K562 (cell line): Measurements from ENCODE around the gene ARL3. TPM values are rescaled to one million over a fixed set of nuclear protein-coding genes. Genes with fewer than 3 reads are reported as not detected.
A peak's percentile ranks its signal among the peaks of the same experiment; 100 is the strongest.

Source experiments
- ATAC-seq: fragments of 200-7000 bp; cut with Tn5 transposase; 3 replicates; pipeline ENCODE4 v1.9.1; 2020; ENCODE audit warnings: moderate library complexity
- BruUV-seq: library from RNA; stranded (reverse); fragments of 400-500 nt; replicated peaks from 2 replicates; lab custom pipeline; 2021; lab: Mats Ljungman, UMichigan
- CTCF ChIA-PET: fragments of 300-600 bp; formaldehyde crosslinking; extraction: SDS; loops from one replicate; lab custom pipeline; 2021; ENCODE audit warnings: low intra/inter-chr PET ratio; lab: Yijun Ruan, JAX
- POLR2A ChIA-PET: fragments of 300-600, 350-650 bp; sonication (Branson Sonifier 250); formaldehyde crosslinking; extraction: SDS; loops from one replicate; lab custom pipeline; 2021; ENCODE audit warnings: antibody characterized with exemption, inconsistent platforms; lab: Yijun Ruan, JAX
- DNase-seq, 4 experiments: peaks; one replicate each; pipeline versions ENCODE4 v3.0.0 to v3.0.0-alpha.2; 2011 to 2018; ENCODE audit warnings: low spot score in 3 of 4, mixed read lengths in 3 of 4; ENCODE audit errors: extremely low read depth in 1 of 4
- FAIRE-seq: peaks from 2 replicates; lab custom pipeline; 2011; peaks lifted over from hg19 to GRCh38; lab: Jason Lieb, UNC
- H2AFZ ChIP-seq: 2 replicates; pipeline ENCODE4 v1.6.0; 2011; ENCODE audit warnings: low read depth, low read length, control low read depth, inconsistent platforms
- H3K27ac ChIP-seq: fragments of 200-600 bp; 3 replicates; pipeline ENCODE4 v1.8.0; 2011; ENCODE audit warnings: low read depth, mild to moderate bottlenecking, control low read depth, inconsistent platforms, low read length, moderate library complexity, mixed read lengths; ENCODE audit errors: extremely low read depth
- H3K27me3 ChIP-seq, 2 experiments: fragments of 300-600 bp in 1 of 2; 2 replicates in 1 of 2; 3 replicates in 1 of 2; pipeline versions ENCODE4 v1.6.0 to v1.8.0; 2011; ENCODE audit warnings: inconsistent platforms in 2 of 2, low read length in 2 of 2, mild to moderate bottlenecking in 1 of 2, mixed read lengths in 1 of 2, moderate library complexity in 1 of 2; ENCODE audit not compliant: control insufficient read depth in 2 of 2, insufficient read depth in 2 of 2
- H3K36me3 ChIP-seq: fragments of 300-600 bp; 3 replicates; pipeline ENCODE4 v1.8.0; 2011; ENCODE audit warnings: mild to moderate bottlenecking, low read length, inconsistent platforms; ENCODE audit not compliant: control insufficient read depth, insufficient read depth
- H3K4me1 ChIP-seq, 2 experiments: fragments of 200-600 bp in 1 of 2; replicated peaks in 1 of 2; 2 replicates in 1 of 2; 3 replicates in 1 of 2; pipeline versions ENCODE4 v1.5.1 to v1.8.0; 2011; ENCODE audit warnings: inconsistent platforms in 2 of 2, low read length in 2 of 2, mild to moderate bottlenecking in 1 of 2, mixed read lengths in 1 of 2, moderate library complexity in 1 of 2; ENCODE audit not compliant: control insufficient read depth in 2 of 2, insufficient read depth in 2 of 2
- H3K4me2 ChIP-seq: 2 replicates; pipeline ENCODE4 v1.6.1; 2011; ENCODE audit warnings: low read length, control low read depth, inconsistent platforms, mixed read lengths; ENCODE audit not compliant: insufficient read depth
- H3K4me3 ChIP-seq: fragments of 200-600 bp; sonication (generic), shearing (Covaris generic); 2 replicates; pipeline ENCODE4 v1.5.1; 2016; ENCODE audit warnings: control low read depth, inconsistent platforms
- H3K79me2 ChIP-seq: fragments of 200-600 bp; 3 replicates; pipeline ENCODE4 v1.8.0; 2011; ENCODE audit warnings: low read length, inconsistent platforms; ENCODE audit not compliant: control insufficient read depth, insufficient read depth
- H3K9ac ChIP-seq, 2 experiments: 2 replicates each; pipeline versions ENCODE4 v1.6.0 to v1.6.1; 2011; ENCODE audit warnings: low read depth in 2 of 2, low read length in 2 of 2, control low read depth in 1 of 2, inconsistent platforms in 1 of 2, mild to moderate bottlenecking in 1 of 2, mixed read lengths in 1 of 2; ENCODE audit not compliant: insufficient read depth in 1 of 2
- H3K9me1 ChIP-seq: one replicate; pipeline ENCODE4 v1.6.0; 2011; ENCODE audit warnings: inconsistent platforms, mild to moderate bottlenecking, low read length, moderate library complexity; ENCODE audit not compliant: control insufficient read depth, insufficient read depth
- H3K9me3 ChIP-seq: replicated peaks from 2 replicates; pipeline ENCODE4 v1.5.1; 2011; ENCODE audit warnings: low read depth, low read length, inconsistent platforms; ENCODE audit not compliant: control insufficient read depth, insufficient read depth
- H4K20me1 ChIP-seq: replicated peaks from 2 replicates; pipeline ENCODE4 v1.6.1; 2011; ENCODE audit warnings: low read length, inconsistent platforms, mixed read lengths; ENCODE audit not compliant: control insufficient read depth, insufficient read depth
- BRCA1 ChIP-seq, 2 experiments: fragments of 450-650 bp in 1 of 2; sonication (generic) in 1 of 2; formaldehyde crosslinking in 1 of 2; IDR thresholded peaks; 2 replicates each; pipeline versions ENCODE4 v1.5.0 to v1.6.1; 2017 to 2020; ENCODE audit warnings: mild to moderate bottlenecking in 1 of 2, missing genetic modification reagents in 1 of 2
- ZBTB7A ChIP-seq: IDR thresholded peaks from 2 replicates; pipeline ENCODE4 v1.6.1; 2011; ENCODE audit warnings: low read depth, mild to moderate bottlenecking, low read length, moderate library complexity, borderline replicate concordance; ENCODE audit not compliant: control insufficient read depth
- ZNF347 ChIP-seq: fragments of 450-650 bp; formaldehyde crosslinking; IDR thresholded peaks from 2 replicates; pipeline ENCODE4 v1.4.0; 2020; ENCODE audit warnings: low read depth, mild to moderate bottlenecking, moderate library complexity
- WGBS: fragments of 100-300 bp; shearing (Covaris generic); methylation state at CpG from one replicate; pipeline ENCODE4 v1.1.6; 2016; ENCODE audit warnings: low coverage, mixed read lengths; ENCODE audit not compliant: insufficient coverage; ENCODE audit errors: missing lambda C conversion rate; 5-methylcytosine and 5-hydroxymethylcytosine counted together
- in situ Hi-C: fragments of 300-500 bp; cut with MboI; formaldehyde crosslinking; loops from 4 replicates; pipeline ENCODE4 v1.15.0; 2018; ENCODE audit warnings: inconsistent platforms, mixed read lengths
- intact Hi-C: fragments of 100-400 bp; cut with micrococcal nuclease; formaldehyde crosslinking; loops from 2 replicates; pipeline ENCODE4 v1.14.2; 2022
- polyA plus RNA-seq, 8 experiments: library from polyadenylated mRNA; depleted of rRNA in 4 of 8; stranded (reverse) in 5 of 8; unstranded in 3 of 8; fragments of >200 nt; fragmentation: Nextera tagmentation in 2 of 8; fragmentation: Illumina TruSeq in 1 of 8; extraction: Ambion mirVana in 2 of 8; extraction: Trizol in 1 of 8; gene quantifications; 2 replicates each; pipeline versions ENCODE4 v1.2.1 to v1.2.3, GENCODE V29; 2011 to 2014; ENCODE audit warnings: inconsistent platforms in 1 of 8, missing spikeins in 1 of 8
- total RNA-seq, 7 experiments: library from RNA; depleted of rRNA in 6 of 7; stranded (reverse); fragments of >200 nt in 6 of 7; fragmentation: Illumina TruSeq in 2 of 7; extraction: Trizol in 2 of 7; gene quantifications; 2 replicates each; pipeline versions ENCODE4 v1.2.1 to v1.2.3, GENCODE V29; 2011 to 2021; ENCODE audit warnings: low replicate concordance in 1 of 7
- TF ChIP-seq, protein P1 (sequence below): fragments of 450-650 bp; formaldehyde crosslinking; conservative IDR thresholded peaks from 2 replicates; pipeline ENCODE4 v1.4.0; 2022; ENCODE audit warnings: mild to moderate bottlenecking, missing genetic modification characterization
- TF ChIP-seq, protein P2 (sequence below), 2 experiments: IDR thresholded peaks; 2 replicates each; pipeline ENCODE4 v1.6.1; 2012; ENCODE audit warnings: improper control_type of control experiment in 2 of 2, low read depth in 2 of 2, low read length in 2 of 2, borderline replicate concordance in 1 of 2
- TF ChIP-seq, protein P3 (sequence below): sonication (generic); formaldehyde crosslinking; IDR thresholded peaks from 2 replicates; pipeline ENCODE4 v1.8.1; 2023; ENCODE audit warnings: mild to moderate bottlenecking, missing genetic modification reagents
- TF ChIP-seq, protein P4 (sequence below): sonication (generic); IDR thresholded peaks from 2 replicates; pipeline ENCODE4 v1.6.1; 2016

ARL3 gene
- total and polyA plus RNA-seq, 9 of the 15 experiments (the other 6 are each of a cell fraction or from before 2014, with no cell fraction given) = 2.9 to 8.9 (median 4.8) TPM

DNA sequence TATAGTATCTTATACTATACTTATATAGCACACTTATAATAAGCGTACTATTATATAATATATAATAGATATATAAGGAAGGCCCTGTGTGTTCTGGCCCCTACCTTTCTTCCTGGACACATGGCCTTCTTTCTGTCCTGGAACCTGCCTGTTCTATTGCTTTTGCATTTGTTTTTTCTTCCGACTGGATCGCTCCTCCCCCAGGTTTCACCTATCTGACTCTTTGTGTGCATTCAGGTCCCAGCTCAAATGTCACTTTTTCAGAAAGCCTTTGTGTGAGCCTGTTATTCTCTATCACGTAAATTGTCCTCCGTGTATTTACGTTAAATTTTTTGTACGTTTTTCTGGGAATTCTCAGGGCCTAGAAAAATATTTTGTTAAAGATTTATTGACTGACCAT is 72.8 kb downstream of the ARL3 start:
- intact Hi-C loops = loop anchor here (5.0 kb wide), 1 partner anchor 34 kb away; no protein-coding TSS in a partner anchor
- ChIA-PET POLR2A (interaction anchor here (0.9 to 1.2 kb wide), 3 partner anchors 12 to 215 kb away, joined by 3 to 5 read pairs (median 3); no protein-coding TSS in a partner anchor), CTCF (no interaction called here)
- TF ChIP-seq, protein P1, sequence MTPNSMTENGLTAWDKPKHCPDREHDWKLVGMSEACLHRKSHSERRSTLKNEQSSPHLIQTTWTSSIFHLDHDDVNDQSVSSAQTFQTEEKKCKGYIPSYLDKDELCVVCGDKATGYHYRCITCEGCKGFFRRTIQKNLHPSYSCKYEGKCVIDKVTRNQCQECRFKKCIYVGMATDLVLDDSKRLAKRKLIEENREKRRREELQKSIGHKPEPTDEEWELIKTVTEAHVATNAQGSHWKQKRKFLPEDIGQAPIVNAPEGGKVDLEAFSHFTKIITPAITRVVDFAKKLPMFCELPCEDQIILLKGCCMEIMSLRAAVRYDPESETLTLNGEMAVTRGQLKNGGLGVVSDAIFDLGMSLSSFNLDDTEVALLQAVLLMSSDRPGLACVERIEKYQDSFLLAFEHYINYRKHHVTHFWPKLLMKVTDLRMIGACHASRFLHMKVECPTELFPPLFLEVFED (CRISPR knock-in tag) = no peak
- TF ChIP-seq, protein P2, sequence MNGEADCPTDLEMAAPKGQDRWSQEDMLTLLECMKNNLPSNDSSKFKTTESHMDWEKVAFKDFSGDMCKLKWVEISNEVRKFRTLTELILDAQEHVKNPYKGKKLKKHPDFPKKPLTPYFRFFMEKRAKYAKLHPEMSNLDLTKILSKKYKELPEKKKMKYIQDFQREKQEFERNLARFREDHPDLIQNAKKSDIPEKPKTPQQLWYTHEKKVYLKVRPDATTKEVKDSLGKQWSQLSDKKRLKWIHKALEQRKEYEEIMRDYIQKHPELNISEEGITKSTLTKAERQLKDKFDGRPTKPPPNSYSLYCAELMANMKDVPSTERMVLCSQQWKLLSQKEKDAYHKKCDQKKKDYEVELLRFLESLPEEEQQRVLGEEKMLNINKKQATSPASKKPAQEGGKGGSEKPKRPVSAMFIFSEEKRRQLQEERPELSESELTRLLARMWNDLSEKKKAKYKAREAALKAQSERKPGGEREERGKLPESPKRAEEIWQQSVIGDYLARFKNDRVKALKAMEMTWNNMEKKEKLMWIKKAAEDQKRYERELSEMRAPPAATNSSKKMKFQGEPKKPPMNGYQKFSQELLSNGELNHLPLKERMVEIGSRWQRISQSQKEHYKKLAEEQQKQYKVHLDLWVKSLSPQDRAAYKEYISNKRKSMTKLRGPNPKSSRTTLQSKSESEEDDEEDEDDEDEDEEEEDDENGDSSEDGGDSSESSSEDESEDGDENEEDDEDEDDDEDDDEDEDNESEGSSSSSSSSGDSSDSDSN (IDR thresholded peaks at IDR 0.05; ENCODE audit: borderline replicate concordance in 1 of 2, low read depth in 2 of 2, low read length in 2 of 2) = no peak
- TF ChIP-seq, protein P3, sequence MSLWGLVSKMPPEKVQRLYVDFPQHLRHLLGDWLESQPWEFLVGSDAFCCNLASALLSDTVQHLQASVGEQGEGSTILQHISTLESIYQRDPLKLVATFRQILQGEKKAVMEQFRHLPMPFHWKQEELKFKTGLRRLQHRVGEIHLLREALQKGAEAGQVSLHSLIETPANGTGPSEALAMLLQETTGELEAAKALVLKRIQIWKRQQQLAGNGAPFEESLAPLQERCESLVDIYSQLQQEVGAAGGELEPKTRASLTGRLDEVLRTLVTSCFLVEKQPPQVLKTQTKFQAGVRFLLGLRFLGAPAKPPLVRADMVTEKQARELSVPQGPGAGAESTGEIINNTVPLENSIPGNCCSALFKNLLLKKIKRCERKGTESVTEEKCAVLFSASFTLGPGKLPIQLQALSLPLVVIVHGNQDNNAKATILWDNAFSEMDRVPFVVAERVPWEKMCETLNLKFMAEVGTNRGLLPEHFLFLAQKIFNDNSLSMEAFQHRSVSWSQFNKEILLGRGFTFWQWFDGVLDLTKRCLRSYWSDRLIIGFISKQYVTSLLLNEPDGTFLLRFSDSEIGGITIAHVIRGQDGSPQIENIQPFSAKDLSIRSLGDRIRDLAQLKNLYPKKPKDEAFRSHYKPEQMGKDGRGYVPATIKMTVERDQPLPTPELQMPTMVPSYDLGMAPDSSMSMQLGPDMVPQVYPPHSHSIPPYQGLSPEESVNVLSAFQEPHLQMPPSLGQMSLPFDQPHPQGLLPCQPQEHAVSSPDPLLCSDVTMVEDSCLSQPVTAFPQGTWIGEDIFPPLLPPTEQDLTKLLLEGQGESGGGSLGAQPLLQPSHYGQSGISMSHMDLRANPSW (CRISPR knock-in tag) = no peak
- TF ChIP-seq BRCA1 (IDR thresholded peaks at IDR 0.05) = no peak
- no peak for TF ChIP-seq BRCA1 (CRISPR knock-in tag; IDR thresholded peaks at IDR 0.05)
- TF ChIP-seq, protein P4, sequence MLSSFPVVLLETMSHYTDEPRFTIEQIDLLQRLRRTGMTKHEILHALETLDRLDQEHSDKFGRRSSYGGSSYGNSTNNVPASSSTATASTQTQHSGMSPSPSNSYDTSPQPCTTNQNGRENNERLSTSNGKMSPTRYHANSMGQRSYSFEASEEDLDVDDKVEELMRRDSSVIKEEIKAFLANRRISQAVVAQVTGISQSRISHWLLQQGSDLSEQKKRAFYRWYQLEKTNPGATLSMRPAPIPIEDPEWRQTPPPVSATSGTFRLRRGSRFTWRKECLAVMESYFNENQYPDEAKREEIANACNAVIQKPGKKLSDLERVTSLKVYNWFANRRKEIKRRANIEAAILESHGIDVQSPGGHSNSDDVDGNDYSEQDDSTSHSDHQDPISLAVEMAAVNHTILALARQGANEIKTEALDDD = no peak
- no peak for TF ChIP-seq ZBTB7A
- no peak for TF ChIP-seq ZNF347

More for the DNA sequence above, 72.8 kb downstream of the ARL3 start:
- FAIRE-seq (no peak), DNase-seq (peak in 1 of 4 experiments; percentile 43), ATAC-seq (no peak)
- Histone ChIP-seq H3K9ac (peak overlapping the region in 1 of 2 experiments; percentile 72; a peak in 2 of 4 replicates), H3K4me2 (peak overlapping the region; percentile 91), H3K27me3 (no peaks in the 10 kb centered on the region), H3K79me2 (peaks cover 35% of the 10 kb centered on the region), H2AFZ (peak overlapping the region; percentile 93), H3K27ac (peak overlapping the region; percentile 79; the same call in 2 of the 3 replicates), H3K9me3 (no peaks in the 10 kb centered on the region), H4K20me1 (no peaks in the 10 kb centered on the region), H3K4me1 (peaks cover 2 to 38% of the 10 kb centered on the region in 2 experiments; a peak in 4 of 5 replicates), H3K36me3 (no peaks in the 10 kb centered on the region), H3K4me3 (peak overlapping the region; percentile 78), H3K9me1 (no peaks in the 10 kb centered on the region)
- BruUV-seq = TSS peak; percentile 62
- in situ Hi-C loops = no loop called here
- 5% methylated on average over 7 of the region's 7 CpGs for WGBS
